ENCODE measurements around the gene GPR152. TPM values are rescaled to one million over a fixed set of nuclear protein-coding genes. Genes with fewer than 3 reads are reported as not detected.

Gene GPR152
- polyA plus RNA-seq, 3 donors, result not detected

- no peaks in the 10 kb centered on the region for H3K9me3 Mint-ChIP-seq
- Histone ChIP-seq H4K20me1 (ENCODE audit: insufficient read depth, low read length) (peaks cover 85% of the 10 kb centered on the region), H3K4me3 (replicated peaks in 1 of 3; ENCODE audit: low read depth in 2 of 3, low read length in 3 of 3) (no peak overlapping the region), H3K4me1 (ENCODE audit: control insufficient read depth in 1 of 2, insufficient read depth in 2 of 2, low read length in 2 of 2) (peaks cover 18 to 50% of the 10 kb centered on the region in 2 donors), H3K27me3 (ENCODE audit: control insufficient read depth in 2 of 2, insufficient read depth in 2 of 2, low read length in 2 of 2) (no peaks in the 10 kb centered on the region), H3K27ac (ENCODE audit: low read depth in 1 of 2, low read length in 2 of 2) (no peak overlapping the region), H3K9me3 (replicated peaks in 1 of 2; ENCODE audit: control insufficient read depth in 1 of 2, insufficient read depth in 1 of 2, low read length in 2 of 2) (no peaks in the 10 kb centered on the region), H3K4me2 (replicated peaks; ENCODE audit: extremely low read depth, low read length, poor library complexity, severe bottlenecking) (no peak overlapping the region), H3K9ac (ENCODE audit: insufficient read depth, low read length, poor library complexity, severe bottlenecking) (no peak overlapping the region), H2AFZ (ENCODE audit: insufficient read depth, low read depth, low read length, poor library complexity, severe bottlenecking) (no peak overlapping the region), H3K36me3 (replicated peaks in 1 of 2; ENCODE audit: control insufficient read depth in 1 of 2, insufficient read depth in 2 of 2, low read length in 2 of 2) (peaks cover 35 to 78% of the 10 kb centered on the region in 2 donors), H3K79me2 (ENCODE audit: insufficient read depth, low read length) (no peaks in the 10 kb centered on the region)
- H3K36me3 Mint-ChIP-seq, result peaks cover 46 to 61% of the 10 kb centered on the region in 2 donors
- TF ChIP-seq CTCF (IDR thresholded peaks at IDR 0.05), result no peak
- no peaks in the 10 kb centered on the region for H3K27me3 Mint-ChIP-seq (ENCODE audit: low read depth in 3 of 3)
- peak overlapping the region in 1 of 2 donors; percentile 59 for H3K4me3 Mint-ChIP-seq
- H3K27ac Mint-ChIP-seq, result peak overlapping the region in 1 of 7 donors; percentile 70
- WGBS (ENCODE audit: insufficient coverage), result 43% methylated on average over 2 of the region's 3 CpGs
- peaks cover 42% of the 10 kb centered on the region for H3K4me1 Mint-ChIP-seq
- intact Hi-C loops (cut with micrococcal nuclease), result no loop called here
- no peak for DNase-seq
These were observed 14.7 kb downstream of the GPR152 start for GRCh38 chr11:67437809-67438157.

GRCh38 chr11:67437082-67437808 is 15.3 kb downstream of the GPR152 start, which contains the start of gene PTPRCAP:
PTPRCAP (minus strand) TSS chr11:67437682; CDS start chr11:67437619, 63 bp downstream.
- Mint-ChIP-seq H3K27me3 (ENCODE audit: low read depth in 3 of 3) (no peaks in the 10 kb centered on the region), H3K4me1 (peaks cover 36% of the 10 kb centered on the region)

More at GRCh38 chr11:67437082-67437808, 15.3 kb downstream of the GPR152 start, which contains the start of gene PTPRCAP:
- peaks cover 50 to 64% of the 10 kb centered on the region in 2 donors for H3K36me3 Mint-ChIP-seq
- Histone ChIP-seq H3K9ac (ENCODE audit: insufficient read depth, low read length, poor library complexity, severe bottlenecking) (no peak within 1 kb of the TSS), H3K79me2 (ENCODE audit: insufficient read depth, low read length) (no peaks in the 10 kb centered on the region), H3K9me3 (replicated peaks in 1 of 2; ENCODE audit: control insufficient read depth in 1 of 2, insufficient read depth in 1 of 2, low read length in 2 of 2) (no peaks in the 10 kb centered on the region), H3K4me3 (replicated peaks in 1 of 3; ENCODE audit: low read depth in 2 of 3, low read length in 3 of 3) (no peak within 1 kb of the TSS), H3K4me1 (ENCODE audit: control insufficient read depth in 1 of 2, insufficient read depth in 2 of 2, low read length in 2 of 2) (peaks cover 14 to 45% of the 10 kb centered on the region in 2 donors), H3K4me2 (replicated peaks; ENCODE audit: extremely low read depth, low read length, poor library complexity, severe bottlenecking) (no peak within 1 kb of the TSS), H2AFZ (ENCODE audit: insufficient read depth, low read depth, low read length, poor library complexity, severe bottlenecking) (no peak within 1 kb of the TSS), H3K27ac (ENCODE audit: low read depth in 1 of 2, low read length in 2 of 2) (no peak within 1 kb of the TSS), H4K20me1 (ENCODE audit: insufficient read depth, low read length) (peaks cover 82% of the 10 kb centered on the region), H3K36me3 (replicated peaks in 1 of 2; ENCODE audit: control insufficient read depth in 1 of 2, insufficient read depth in 2 of 2, low read length in 2 of 2) (peaks cover 41 to 83% of the 10 kb centered on the region in 2 donors), H3K27me3 (ENCODE audit: control insufficient read depth in 2 of 2, insufficient read depth in 2 of 2, low read length in 2 of 2) (no peaks in the 10 kb centered on the region)
- TF ChIP-seq CTCF (IDR thresholded peaks at IDR 0.05), result no peak
- H3K9me3 Mint-ChIP-seq, result no peaks in the 10 kb centered on the region
- WGBS (ENCODE audit: insufficient coverage), result 12% methylated on average over 13 of the region's 26 CpGs
- peak within 1 kb of the TSS in 1 of 2 donors; percentile 64 for H3K4me3 Mint-ChIP-seq
- intact Hi-C loops (cut with micrococcal nuclease), result no loop called here
- DNase-seq, result no peak
- peak within 1 kb of the TSS in 2 of 7 donors; percentile 37 to 70 for H3K27ac Mint-ChIP-seq

All from CD14-positive monocyte (primary cell).